ENCODE measurements around the gene DGKA.
"Not testable (repeated sequence)": the region's sequence is repeated elsewhere in the genome, so short reads cannot be mapped to it uniquely, and the experiment has no call there.

DGKA gene

DNA sequence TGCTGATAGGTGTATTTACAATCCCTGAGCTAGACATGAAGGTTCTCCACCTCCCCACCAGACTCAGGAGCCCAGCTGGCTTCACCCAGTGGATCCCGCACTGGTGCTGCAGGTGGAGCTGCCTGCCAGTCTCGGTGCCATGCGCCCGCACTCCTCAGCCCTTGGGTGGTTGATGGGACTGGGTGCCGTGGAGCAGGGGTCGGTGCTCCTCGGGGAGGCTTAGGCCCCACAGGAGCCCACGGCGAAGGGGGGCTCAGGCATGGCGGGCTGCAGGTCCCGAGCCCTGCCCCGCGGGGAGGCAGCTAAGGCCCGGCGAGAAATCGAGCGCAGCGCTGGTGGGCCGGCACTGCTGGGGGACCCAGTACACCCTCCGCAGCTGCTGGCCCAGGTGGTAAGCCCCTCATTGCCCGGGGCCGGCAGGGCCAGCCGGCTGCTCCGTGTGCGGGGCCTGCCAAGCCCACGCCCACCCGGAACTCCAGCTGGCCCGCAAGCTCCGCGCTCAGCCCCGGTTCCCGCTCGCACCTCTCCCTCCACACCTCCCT is 69.1 kb downstream of the DGKA start:
- not testable (repeated sequence) for FAIRE-seq

DNA sequence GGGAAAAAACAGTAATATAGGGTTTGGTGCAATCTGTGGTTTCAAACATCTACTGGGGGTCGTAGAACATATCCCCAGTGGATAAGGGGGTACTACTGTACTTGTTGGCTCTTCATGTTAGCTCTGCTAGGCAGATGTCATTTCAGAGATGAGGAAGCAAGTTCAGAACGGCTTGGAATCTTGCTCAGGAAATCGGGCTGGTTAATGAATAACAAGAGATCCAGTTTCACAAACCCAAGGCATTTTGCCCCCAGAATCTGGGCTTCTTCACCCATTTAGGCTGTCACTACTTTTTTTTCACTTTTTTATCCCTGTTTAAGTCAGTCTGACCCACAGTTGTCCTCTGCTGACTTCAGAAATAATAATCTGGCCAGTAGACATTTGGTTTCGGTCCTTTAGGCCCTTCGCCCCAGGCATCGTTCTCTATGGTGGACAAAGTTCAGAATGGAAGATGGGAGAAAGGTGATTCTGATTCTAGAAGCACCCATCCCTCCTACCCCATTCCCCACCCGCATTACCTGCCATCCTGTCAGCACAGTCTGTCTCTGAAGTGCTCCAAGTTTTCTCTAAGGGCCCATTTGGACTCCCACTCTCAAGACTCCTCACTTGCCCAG is 70.6 kb downstream of the DGKA start:
- no peak for FAIRE-seq

DNA sequence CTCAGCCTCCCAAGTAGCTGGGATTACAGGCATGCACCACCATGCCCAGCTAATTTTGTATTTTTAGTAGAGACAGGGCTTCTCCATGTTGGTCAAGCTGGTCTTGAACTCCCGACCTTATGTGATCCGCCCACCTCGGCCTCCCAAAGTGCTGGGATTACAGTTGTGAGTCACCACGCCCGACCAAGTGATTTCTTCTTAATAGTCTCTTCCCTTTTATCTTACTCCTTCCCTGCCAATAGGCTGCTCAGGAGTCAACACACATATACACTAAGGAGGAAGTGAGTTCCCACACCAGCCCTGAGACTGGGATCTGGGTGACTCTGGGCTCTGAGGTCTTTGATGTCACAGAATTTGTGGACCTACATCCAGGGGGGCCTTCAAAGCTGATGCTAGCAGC is 72.4 kb downstream of the DGKA start:
- FAIRE-seq: not testable (repeated sequence)
